ENCODE data around the gene IL1RL2.

IL1RL2 gene

GRCh38 chr2:102267774-102268173 is 81.0 kb downstream of the IL1RL2 start:
- no peak for DNase-seq

GRCh38 chr2:102268510-102269199 is 81.8 kb downstream of the IL1RL2 start:
- DNase-seq, result peak; percentile 90

GRCh38 chr2:102269200-102269524 is 82.3 kb downstream of the IL1RL2 start:
- no peak for DNase-seq

- no peak for DNase-seq
These were observed 85.0 kb downstream of the IL1RL2 start for GRCh38 chr2:102271844-102272243.

- DNase-seq, result no peak
These were observed 86.9 kb downstream of the IL1RL2 start for GRCh38 chr2:102273619-102274211.

GRCh38 chr2:102276549-102277201 is 89.9 kb downstream of the IL1RL2 start:
- DNase-seq, result no peak

- no peak for DNase-seq
These were observed 90.4 kb downstream of the IL1RL2 start for GRCh38 chr2:102277202-102277700.

GRCh38 chr2:102278720-102279390 is 92.0 kb downstream of the IL1RL2 start:
- peak; percentile 80 for DNase-seq

- no peak for DNase-seq
These were observed 92.5 kb downstream of the IL1RL2 start for GRCh38 chr2:102279391-102279735.

GRCh38 chr2:102282678-102283091 is 95.9 kb downstream of the IL1RL2 start:
- DNase-seq, result peak; percentile 51

- no peak for DNase-seq
These were observed 97.2 kb downstream of the IL1RL2 start for GRCh38 chr2:102283996-102284395.

GRCh38 chr2:102284611-102285010 is 97.8 kb downstream of the IL1RL2 start:
- DNase-seq, result peak; percentile 24

GRCh38 chr2:102285368-102285767 is 98.5 kb downstream of the IL1RL2 start:
- DNase-seq, result no peak

GRCh38 chr2:102286041-102286440 is 99.2 kb downstream of the IL1RL2 start:
- no peak for DNase-seq

- no peak for DNase-seq
These were observed 102.3 kb downstream of the IL1RL2 start for GRCh38 chr2:102289129-102289528.

Measured in fibroblast of skin of back (primary cell).